Neutrophil (primary cell): ENCODE results near the gene HAND2.

Experiments used
- H3K27ac ChIP-seq: fragments of 200-600 bp; sonication (generic); 2 replicates; pipeline ENCODE4 v1.5.1; 2016; ENCODE audit warnings: mild to moderate bottlenecking, moderate library complexity
- H3K27me3 ChIP-seq: fragments of 200-600 bp; sonication (generic); 2 replicates; pipeline ENCODE4 v1.6.0; 2016; ENCODE audit warnings: mild to moderate bottlenecking
- H3K36me3 ChIP-seq: fragments of 200-600 bp; sonication (generic); 2 replicates; pipeline ENCODE4 v1.5.1; 2017
- H3K4me1 ChIP-seq, 2 experiments: fragments of 200-600 bp in 1 of 2; sonication (generic) in 1 of 2; 1 replicate in 1 of 2; 2 replicates in 1 of 2; pipeline versions ENCODE4 v1.5.1 to v1.6.1; 2013 to 2016; ENCODE audit warnings: low read depth in 1 of 2, low read length in 1 of 2, mild to moderate bottlenecking in 1 of 2, moderate library complexity in 1 of 2; ENCODE audit not compliant: control insufficient read depth in 1 of 2, insufficient read depth in 1 of 2
- H3K4me3 ChIP-seq, 2 experiments: fragments of 200-600 bp in 1 of 2; sonication (generic) in 1 of 2; 1 replicate in 1 of 2; 2 replicates in 1 of 2; pipeline ENCODE4 v1.5.1; 2013 to 2016; ENCODE audit warnings: low read depth in 1 of 2, low read length in 1 of 2, mild to moderate bottlenecking in 1 of 2, moderate library complexity in 1 of 2
- H3K9me3 ChIP-seq: fragments of 200-600 bp; sonication (generic); 2 replicates; pipeline ENCODE4 v1.5.1; 2016
- CTCF ChIP-seq: fragments of 200-600 bp; sonication (generic); IDR thresholded peaks from 2 replicates; pipeline ENCODE4 v1.5.1; 2016; ENCODE audit warnings: antibody characterized with exemption

HAND2 gene

DNA sequence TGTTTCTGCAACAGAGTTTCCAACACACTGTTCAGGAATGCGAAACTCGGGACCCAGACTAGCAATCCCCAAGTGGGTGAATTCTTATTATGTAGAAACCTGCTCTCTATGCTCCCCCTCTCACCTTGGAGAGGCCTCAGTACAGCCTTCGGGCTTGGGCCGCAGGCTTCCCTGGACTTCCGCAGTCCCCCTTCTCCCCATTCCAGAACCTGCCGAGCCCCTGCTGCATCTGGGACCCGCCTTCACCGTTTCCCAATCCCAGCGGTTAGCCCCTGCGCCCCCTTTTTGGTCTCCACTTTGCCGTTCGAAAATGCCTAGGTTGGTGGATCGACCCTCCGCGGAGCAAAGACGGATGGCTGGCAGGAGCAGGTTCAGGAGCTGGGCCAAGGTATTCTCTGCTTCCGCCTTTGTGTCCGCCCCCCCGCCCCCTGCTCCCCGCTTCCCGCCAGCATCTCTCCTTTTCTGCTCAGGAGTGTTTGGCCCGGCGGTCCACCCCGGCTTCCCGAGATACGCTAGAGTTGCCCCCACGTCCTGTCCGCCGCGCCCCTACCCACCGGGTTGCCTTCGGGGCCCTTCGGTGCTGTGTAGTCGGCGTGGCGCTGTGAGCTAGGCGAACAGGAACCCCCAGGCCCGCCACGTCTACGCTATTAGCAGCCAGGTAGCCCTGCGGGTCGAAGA is 11.5 kb downstream of the HAND2 start:
- H3K4me3 ChIP-seq, result no peak overlapping the region
- H3K4me1 ChIP-seq, result peaks cover 2 to 8% of the 10 kb centered on the region in 2 experiments
- no peaks in the 10 kb centered on the region for H3K9me3 ChIP-seq
- no peak for TF ChIP-seq CTCF
- peaks cover 100% of the 10 kb centered on the region for H3K27me3 ChIP-seq
- H3K36me3 ChIP-seq, result no peaks in the 10 kb centered on the region
- H3K27ac ChIP-seq, result no peak overlapping the region

DNA sequence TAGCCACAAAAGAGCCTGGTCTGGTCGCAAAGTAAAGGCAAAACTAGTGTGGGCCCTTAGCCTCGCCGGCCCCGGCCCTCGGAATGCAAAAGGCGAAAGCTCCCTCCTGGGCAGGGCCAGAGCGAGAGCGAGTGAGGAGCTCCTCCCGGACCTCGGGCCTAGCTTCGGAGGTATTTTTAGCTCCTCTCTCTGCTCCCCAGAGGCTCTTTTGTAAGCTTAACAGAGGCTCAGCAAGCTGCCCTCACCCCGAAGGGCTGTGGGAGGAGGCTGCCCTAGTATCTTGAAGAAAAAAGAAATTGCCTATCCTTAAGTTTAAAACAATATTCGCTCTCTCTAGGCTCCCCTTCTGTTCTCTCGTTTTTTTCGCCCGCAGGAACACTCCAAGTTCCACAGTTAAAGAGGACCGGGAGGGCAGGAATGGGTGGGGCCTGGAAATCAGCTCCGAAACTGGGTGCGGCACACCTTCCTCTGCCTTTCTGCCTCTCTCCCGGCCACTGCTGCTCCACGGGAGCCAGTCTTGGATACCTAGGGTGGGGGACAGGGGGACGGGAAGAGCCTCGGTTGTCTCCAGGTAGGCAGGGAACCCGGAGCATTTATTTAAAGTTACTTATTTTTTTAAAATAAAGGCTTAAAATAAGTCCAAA is 12.1 kb downstream of the HAND2 start:
- Histone ChIP-seq H3K4me1 (peaks cover 2 to 8% of the 10 kb centered on the region in 2 experiments), H3K9me3 (no peaks in the 10 kb centered on the region), H3K4me3 (no peak overlapping the region), H3K27ac (no peak overlapping the region), H3K36me3 (no peaks in the 10 kb centered on the region), H3K27me3 (peaks cover 100% of the 10 kb centered on the region)
- TF ChIP-seq CTCF, result no peak

GRCh38 chr4:173516621-173517524 is 13.2 kb downstream of the HAND2 start:
- Histone ChIP-seq H3K9me3 (no peaks in the 10 kb centered on the region), H3K4me3 (no peak overlapping the region), H3K4me1 (no peaks in the 10 kb centered on the region), H3K27ac (no peak overlapping the region), H3K36me3 (no peaks in the 10 kb centered on the region), H3K27me3 (peaks cover 100% of the 10 kb centered on the region)
- no peak for TF ChIP-seq CTCF

DNA sequence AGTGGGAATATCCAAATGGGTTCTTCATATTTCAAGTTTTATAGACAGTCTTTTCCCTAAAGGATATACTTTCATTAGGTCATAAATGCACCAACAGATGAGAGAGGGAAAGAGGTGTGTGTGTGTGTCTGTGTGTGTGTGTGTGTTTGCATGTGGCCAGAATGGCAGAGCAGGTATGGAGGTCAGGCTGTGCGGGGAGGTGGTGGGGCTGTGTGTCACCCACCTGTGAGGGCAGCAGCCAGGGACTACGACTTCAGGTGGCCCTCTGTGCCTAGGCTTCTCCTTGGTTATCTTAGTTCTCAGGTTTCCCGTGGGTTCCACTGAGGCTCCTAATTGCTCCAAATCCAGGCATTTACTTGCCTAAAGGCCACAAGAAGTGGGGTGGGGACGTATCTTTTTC is 14.6 kb downstream of the HAND2 start:
- H3K27me3 ChIP-seq, result peaks cover 100% of the 10 kb centered on the region
- H3K4me1 ChIP-seq, result no peaks in the 10 kb centered on the region
- no peaks in the 10 kb centered on the region for H3K9me3 ChIP-seq
- TF ChIP-seq CTCF, result no peak
- no peak overlapping the region for H3K4me3 ChIP-seq
- H3K27ac ChIP-seq, result no peak overlapping the region
- H3K36me3 ChIP-seq, result no peaks in the 10 kb centered on the region

GRCh38 chr4:173514641-173515217 is 15.3 kb downstream of the HAND2 start:
- H3K27me3 ChIP-seq, result peaks cover 100% of the 10 kb centered on the region

More at GRCh38 chr4:173514641-173515217, 15.3 kb downstream of the HAND2 start:
- Histone ChIP-seq H3K27ac (no peak overlapping the region), H3K4me3 (no peak overlapping the region), H3K9me3 (no peaks in the 10 kb centered on the region), H3K36me3 (no peaks in the 10 kb centered on the region), H3K4me1 (peaks cover 0 to 2% of the 10 kb centered on the region in 2 experiments)
- no peak for TF ChIP-seq CTCF
